ENCODE measurements around the gene PCDHGB5. TPM values are rescaled to one million over a fixed set of nuclear protein-coding genes. Genes with fewer than 3 reads are reported as not detected.
"Not testable (repeated sequence)": the region's sequence is repeated elsewhere in the genome, so short reads cannot be mapped to it uniquely, and the experiment has no call there.

The PCDHGB5 gene
- polyA plus RNA-seq, 1 experiment = 12.5 TPM

- Histone ChIP-seq H3K27me3 (ENCODE audit: control insufficient read depth, insufficient read depth, low read length) (peaks cover 2% of the 10 kb centered on the region), H3K27ac (ENCODE audit: low read depth, low read length) (no peak overlapping the region), H3K9me3 (ENCODE audit: control insufficient read depth, insufficient read depth, low read length) (peaks cover 56% of the 10 kb centered on the region), H3K4me3 (ENCODE audit: low read depth, low read length) (no peak overlapping the region)
- DNase-seq (ENCODE audit: low read depth, low spot score) = no peak
- CTCF ChIA-PET = interaction anchor here (4.8 kb wide), 1 partner anchor 170 kb away, joined by 20 read pairs; no protein-coding TSS in a partner anchor
- POLR2A ChIA-PET = no interaction called here
- TF ChIP-seq CTCF (IDR thresholded peaks at IDR 0.05; ENCODE audit: low read depth, low read length) = no peak
Observed at GRCh38 chr5:141388661-141389060, 9.1 kb upstream of the PCDHGB5 start.

- Histone ChIP-seq H3K9me3 (ENCODE audit: control insufficient read depth, insufficient read depth, low read length) (peaks cover 55% of the 10 kb centered on the region), H3K27ac (ENCODE audit: low read depth, low read length) (no peak overlapping the region), H3K27me3 (ENCODE audit: control insufficient read depth, insufficient read depth, low read length) (no peaks in the 10 kb centered on the region), H3K4me3 (ENCODE audit: low read depth, low read length) (no peak overlapping the region)
- POLR2A ChIA-PET = no interaction called here
- no peak for TF ChIP-seq CTCF (IDR thresholded peaks at IDR 0.05; ENCODE audit: low read depth, low read length)
- CTCF ChIA-PET = interaction anchor here (0.8 to 4.8 kb wide), 4 partner anchors 15 to 174 kb away, joined by 3 to 25 read pairs (median 12); no protein-coding TSS in a partner anchor
- DNase-seq (ENCODE audit: low read depth, low spot score) = no peak
Observed at GRCh38 chr5:141389153-141390042, 8.3 kb upstream of the PCDHGB5 start.

GRCh38 chr5:141392429-141393198, 5.1 kb upstream of the PCDHGB5 start, which contains the start of gene PCDHGA8:
Gene PCDHGA8, plus strand, starts transcription at chr5:141392633. Its CDS starts 181 bp downstream, at chr5:141392814.
- DNase-seq (ENCODE audit: low read depth, low spot score) = no peak
- CTCF ChIA-PET = interaction anchor here (0.7 to 3.9 kb wide), 4 partner anchors 10 to 172 kb away, joined by 3 to 31 read pairs (median 14); partner anchors contain the start of gene PCDHGA7

GRCh38 chr5:141393267-141393666, 4.5 kb upstream of the PCDHGB5 start:
- Histone ChIP-seq H3K27ac (ENCODE audit: low read depth, low read length) (no peak overlapping the region), H3K27me3 (ENCODE audit: control insufficient read depth, insufficient read depth, low read length) (no peaks in the 10 kb centered on the region), H3K4me3 (ENCODE audit: low read depth, low read length) (no peak overlapping the region), H3K9me3 (ENCODE audit: control insufficient read depth, insufficient read depth, low read length) (peaks cover 58% of the 10 kb centered on the region)
- DNase-seq (ENCODE audit: low read depth, low spot score) = no peak
- ChIA-PET CTCF (interaction anchor here (3.4 to 3.9 kb wide), 2 partner anchors 165 to 171 kb away, joined by 25 to 31 read pairs; no protein-coding TSS in a partner anchor), POLR2A (no interaction called here)
- no peak for TF ChIP-seq CTCF (IDR thresholded peaks at IDR 0.05; ENCODE audit: low read depth, low read length)

More at GRCh38 chr5:141392429-141393198, 5.1 kb upstream of the PCDHGB5 start, which contains the start of gene PCDHGA8:
- H3K27ac ChIP-seq (ENCODE audit: low read depth, low read length) = no peak within 1 kb of the TSS
- H3K27me3 ChIP-seq (ENCODE audit: control insufficient read depth, insufficient read depth, low read length) = no peaks in the 10 kb centered on the region
- POLR2A ChIA-PET = no interaction called here
- H3K4me3 ChIP-seq (ENCODE audit: low read depth, low read length) = 0 out of 2 replicates have a peak within 1 kb of the TSS, but pooled peaks have one; percentile 17
- TF ChIP-seq CTCF (IDR thresholded peaks at IDR 0.05; ENCODE audit: low read depth, low read length) = peak; percentile 23; the same call in 1 of the 2 replicates
- peaks cover 57% of the 10 kb centered on the region for H3K9me3 ChIP-seq (ENCODE audit: control insufficient read depth, insufficient read depth, low read length)

- H3K27me3 ChIP-seq (ENCODE audit: control insufficient read depth, insufficient read depth, low read length); DNase-seq (ENCODE audit: low read depth, low spot score); POLR2A ChIA-PET; H3K27ac ChIP-seq (ENCODE audit: low read depth, low read length); H3K4me3 ChIP-seq (ENCODE audit: low read depth, low read length): not testable (repeated sequence)
- CTCF ChIA-PET = interaction anchor here (1.0 to 4.3 kb wide), 4 partner anchors 18 to 171 kb away, joined by 3 to 40 read pairs (median 6); partner anchors contain the start of genes PCDHB14 and PCDHGA10
- peaks cover 56% of the 10 kb centered on the region for H3K9me3 ChIP-seq (ENCODE audit: control insufficient read depth, insufficient read depth, low read length)
Observed at GRCh38 chr5:141394401-141395187, 3.2 kb upstream of the PCDHGB5 start.
